Left ventricle myocardium superior (tissue), 1 donor: ENCODE results near the gene OR1N1. TPM values are rescaled to one million over a fixed set of nuclear protein-coding genes. Genes with fewer than 3 reads are reported as not detected.

Source experiments
- ATAC-seq: fragments of 200-7000 bp; cut with Tn5 transposase; one replicate; pipeline ENCODE4 v1.9.1; 2020; ENCODE audit warnings: mild to moderate bottlenecking, moderate library complexity
- DNase-seq: peaks from one replicate; pipeline ENCODE4 v3.0.0-alpha.2; 2020
- intact Hi-C: fragments of 100-400 bp; cut with micrococcal nuclease; formaldehyde crosslinking; loops from one replicate; pipeline ENCODE4 v1.11.0; 2022
- total RNA-seq: library from RNA; stranded (reverse); fragmentation: NEBNext Ultra II Directional; extraction: Animal tissue kit (Norgen Biotek cat#: 25700); gene quantifications from one replicate; pipeline ENCODE4 v1.2.1, GENCODE V29; 2021
- donor health status: DM: no; HTN: yes; CAD: no; lungs with severe emphysema.

The OR1N1 gene
- total RNA-seq, 1 donor from 2014 or later = not detected

DNA sequence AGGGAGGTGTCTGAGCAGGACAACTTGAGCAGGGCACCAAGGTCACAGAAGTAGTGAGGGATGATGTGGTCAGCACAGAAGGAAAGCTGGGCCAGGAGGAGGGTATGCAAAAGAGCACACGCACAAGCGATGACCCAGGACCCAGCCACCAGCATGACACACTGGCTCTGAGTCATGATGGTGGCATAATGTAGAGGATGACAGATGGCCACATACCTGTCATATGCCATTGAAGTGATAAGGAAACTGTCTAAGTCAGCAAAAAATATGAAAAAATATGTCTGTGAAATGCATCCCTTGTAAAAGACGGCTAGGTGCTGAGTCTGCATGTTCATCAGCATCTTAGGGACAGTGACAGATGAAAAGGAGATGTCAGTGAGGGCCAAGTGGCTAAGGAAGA is 49.7 kb downstream of the OR1N1 start:
- intact Hi-C loops = no loop called here
- DNase-seq = no peak
- ATAC-seq = no peak

Other genes with a start within 250 kb of the OR1N1 start
- 3.4 TPM for gene PTGS1, start 156.3 kb downstream of the OR1N1 start, total RNA-seq
- not detected for gene OR1J1, start 49.4 kb downstream of the OR1N1 start, total RNA-seq
- gene OR1J2, start 16.5 kb downstream of the OR1N1 start, total RNA-seq = not detected
- gene OR1J4, start 8.2 kb downstream of the OR1N1 start, total RNA-seq = not detected
- not detected for gene OR1N2, start 25.8 kb upstream of the OR1N1 start, total RNA-seq
- gene OR1L8, start 56.1 kb upstream of the OR1N1 start, total RNA-seq = not detected
- not detected for gene OR1Q1, start 87.4 kb upstream of the OR1N1 start, total RNA-seq
- gene OR1B1, start 130.3 kb upstream of the OR1N1 start, total RNA-seq = not detected
- not detected for gene OR1L1, start 134.4 kb upstream of the OR1N1 start, total RNA-seq
- gene OR1L3, start 147.8 kb upstream of the OR1N1 start, total RNA-seq = not detected
- not detected for gene OR1L4, start 196.7 kb upstream of the OR1N1 start, total RNA-seq
- not detected for gene OR1L6, start 215.0 kb upstream of the OR1N1 start, total RNA-seq